Measurements from ENCODE around the gene LRRC49.
"Not testable (repeated sequence)": the region's sequence is repeated elsewhere in the genome, so short reads cannot be mapped to it uniquely, and the experiment has no call there.

LRRC49 gene

GRCh38 chr15:70869346-70869745 is 23.3 kb upstream of the LRRC49 start:
- DNase-seq = peak in 1 of 2 experiments; percentile 31

GRCh38 chr15:70870051-70870450 is 22.6 kb upstream of the LRRC49 start:
- DNase-seq = no peak

- DNase-seq = not testable (repeated sequence)
Observed at GRCh38 chr15:70871490-70871889, 21.1 kb upstream of the LRRC49 start.

GRCh38 chr15:70873232-70874054 is 19.2 kb upstream of the LRRC49 start:
- DNase-seq = peak in 1 of 2 experiments; percentile 15

GRCh38 chr15:70875001-70875782 is 17.4 kb upstream of the LRRC49 start:
- DNase-seq = peak in 1 of 2 experiments; percentile 8

GRCh38 chr15:70876011-70876410 is 16.6 kb upstream of the LRRC49 start:
- DNase-seq = no peak

GRCh38 chr15:70876683-70877082 is 15.9 kb upstream of the LRRC49 start:
- no peak for DNase-seq

GRCh38 chr15:70879401-70879800 is 13.2 kb upstream of the LRRC49 start:
- DNase-seq = no peak

GRCh38 chr15:70880781-70881180 is 11.8 kb upstream of the LRRC49 start:
- no peak for DNase-seq

- DNase-seq = no peak
Observed at GRCh38 chr15:70882361-70882760, 10.3 kb upstream of the LRRC49 start.

GRCh38 chr15:70892912-70893560 is 410 bp downstream of the LRRC49 start:
- peak in 1 of 2 experiments; percentile 78 for DNase-seq

- no peak for DNase-seq
Observed at GRCh38 chr15:70902107-70902506, 9.5 kb downstream of the LRRC49 start.

GRCh38 chr15:70906842-70907241 is 14.2 kb downstream of the LRRC49 start:
- no peak for DNase-seq

- DNase-seq = no peak
Observed at GRCh38 chr15:70907784-70908471, 15.3 kb downstream of the LRRC49 start.

- DNase-seq = no peak
Observed at GRCh38 chr15:70910958-70911357, 18.3 kb downstream of the LRRC49 start.

- no peak for DNase-seq
Observed at GRCh38 chr15:70912187-70912586, 19.6 kb downstream of the LRRC49 start.

- DNase-seq = peak in 1 of 2 experiments; percentile 37
Observed at GRCh38 chr15:70916531-70916930, 23.9 kb downstream of the LRRC49 start.

GRCh38 chr15:70917955-70918354 is 25.3 kb downstream of the LRRC49 start:
- DNase-seq = no peak

- DNase-seq = no peak
Observed at GRCh38 chr15:70920981-70921696, 28.5 kb downstream of the LRRC49 start.

- DNase-seq = no peak
Observed at GRCh38 chr15:70922119-70922518, 29.5 kb downstream of the LRRC49 start.

- no peak for DNase-seq
Observed at GRCh38 chr15:70923311-70924080, 30.9 kb downstream of the LRRC49 start.

Data from NCI-H524 (cell line).